ENCODE results near the gene DNAJB5. TPM values are rescaled to one million over a fixed set of nuclear protein-coding genes. Genes with fewer than 3 reads are reported as not detected.

Gene DNAJB5
- total and polyA plus RNA-seq, 9 of the 15 experiments (the other 6 are each of a cell fraction or from before 2014, with no cell fraction given), result 0.15 to 7.4 (median 3.7) TPM

GRCh38 chr9:34984049-34984448 is 5.5 kb upstream of the DNAJB5 start:
- FAIRE-seq (no peak), ATAC-seq (peak; percentile 53; the same call in 2 of the 3 replicates), DNase-seq (ENCODE audit: extremely low read depth in 1 of 4, low spot score in 3 of 4) (peak in 3 of 4 experiments; percentile 27 to 44 (median 42))
- H3K4me2 ChIP-seq (ENCODE audit: insufficient read depth, low read length), result no peak overlapping the region
- 0% methylated on average over 1 of the region's 1 CpG for WGBS (ENCODE audit: insufficient coverage, low coverage, missing lambda C conversion rate)
- no peaks in the 10 kb centered on the region for H3K79me2 ChIP-seq (ENCODE audit: control insufficient read depth, insufficient read depth, low read length)
- TF ChIP-seq, protein P1, sequence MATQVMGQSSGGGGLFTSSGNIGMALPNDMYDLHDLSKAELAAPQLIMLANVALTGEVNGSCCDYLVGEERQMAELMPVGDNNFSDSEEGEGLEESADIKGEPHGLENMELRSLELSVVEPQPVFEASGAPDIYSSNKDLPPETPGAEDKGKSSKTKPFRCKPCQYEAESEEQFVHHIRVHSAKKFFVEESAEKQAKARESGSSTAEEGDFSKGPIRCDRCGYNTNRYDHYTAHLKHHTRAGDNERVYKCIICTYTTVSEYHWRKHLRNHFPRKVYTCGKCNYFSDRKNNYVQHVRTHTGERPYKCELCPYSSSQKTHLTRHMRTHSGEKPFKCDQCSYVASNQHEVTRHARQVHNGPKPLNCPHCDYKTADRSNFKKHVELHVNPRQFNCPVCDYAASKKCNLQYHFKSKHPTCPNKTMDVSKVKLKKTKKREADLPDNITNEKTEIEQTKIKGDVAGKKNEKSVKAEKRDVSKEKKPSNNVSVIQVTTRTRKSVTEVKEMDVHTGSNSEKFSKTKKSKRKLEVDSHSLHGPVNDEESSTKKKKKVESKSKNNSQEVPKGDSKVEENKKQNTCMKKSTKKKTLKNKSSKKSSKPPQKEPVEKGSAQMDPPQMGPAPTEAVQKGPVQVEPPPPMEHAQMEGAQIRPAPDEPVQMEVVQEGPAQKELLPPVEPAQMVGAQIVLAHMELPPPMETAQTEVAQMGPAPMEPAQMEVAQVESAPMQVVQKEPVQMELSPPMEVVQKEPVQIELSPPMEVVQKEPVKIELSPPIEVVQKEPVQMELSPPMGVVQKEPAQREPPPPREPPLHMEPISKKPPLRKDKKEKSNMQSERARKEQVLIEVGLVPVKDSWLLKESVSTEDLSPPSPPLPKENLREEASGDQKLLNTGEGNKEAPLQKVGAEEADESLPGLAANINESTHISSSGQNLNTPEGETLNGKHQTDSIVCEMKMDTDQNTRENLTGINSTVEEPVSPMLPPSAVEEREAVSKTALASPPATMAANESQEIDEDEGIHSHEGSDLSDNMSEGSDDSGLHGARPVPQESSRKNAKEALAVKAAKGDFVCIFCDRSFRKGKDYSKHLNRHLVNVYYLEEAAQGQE (IDR thresholded peaks at IDR 0.05; ENCODE audit: borderline replicate concordance), result peak; percentile 97
- TF ChIP-seq, protein P1 (CRISPR knock-in tag; IDR thresholded peaks at IDR 0.05; ENCODE audit: low read depth), result peak; percentile 87
- TF ChIP-seq CREB3 (tag; conservative IDR thresholded peaks at IDR 0.05; ENCODE audit: low read depth) (no peak), MIER1 (IDR thresholded peaks at IDR 0.05; ENCODE audit: low read depth) (peak; percentile 88), EHMT2 (IDR thresholded peaks at IDR 0.05) (peak; percentile 91), ZZZ3 (IDR thresholded peaks at IDR 0.05) (no peak), TFAP4 (CRISPR knock-in tag; IDR thresholded peaks at IDR 0.05; ENCODE audit: borderline replicate concordance) (0 out of 2 replicates have a peak, but pooled peaks have one; percentile 15), SNRNP70 (optimal IDR thresholded peaks at IDR 0.05; ENCODE audit: low read depth, low read length) (no peak)
- TF ChIP-seq, protein P2, sequence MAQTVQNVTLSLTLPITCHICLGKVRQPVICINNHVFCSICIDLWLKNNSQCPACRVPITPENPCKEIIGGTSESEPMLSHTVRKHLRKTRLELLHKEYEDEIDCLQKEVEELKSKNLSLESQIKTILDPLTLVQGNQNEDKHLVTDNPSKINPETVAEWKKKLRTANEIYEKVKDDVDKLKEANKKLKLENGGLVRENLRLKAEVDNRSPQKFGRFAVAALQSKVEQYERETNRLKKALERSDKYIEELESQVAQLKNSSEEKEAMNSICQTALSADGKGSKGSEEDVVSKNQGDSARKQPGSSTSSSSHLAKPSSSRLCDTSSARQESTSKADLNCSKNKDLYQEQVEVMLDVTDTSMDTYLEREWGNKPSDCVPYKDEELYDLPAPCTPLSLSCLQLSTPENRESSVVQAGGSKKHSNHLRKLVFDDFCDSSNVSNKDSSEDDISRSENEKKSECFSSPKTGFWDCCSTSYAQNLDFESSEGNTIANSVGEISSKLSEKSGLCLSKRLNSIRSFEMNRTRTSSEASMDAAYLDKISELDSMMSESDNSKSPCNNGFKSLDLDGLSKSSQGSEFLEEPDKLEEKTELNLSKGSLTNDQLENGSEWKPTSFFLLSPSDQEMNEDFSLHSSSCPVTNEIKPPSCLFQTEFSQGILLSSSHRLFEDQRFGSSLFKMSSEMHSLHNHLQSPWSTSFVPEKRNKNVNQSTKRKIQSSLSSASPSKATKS (CRISPR knock-in tag; IDR thresholded peaks at IDR 0.05), result no peak
- H3K27me3 ChIP-seq (ENCODE audit: control insufficient read depth in 2 of 2, insufficient read depth in 2 of 2, low read length in 2 of 2), result peaks cover 0 to 28% of the 10 kb centered on the region in 2 experiments; a peak in 2 of 5 replicates
- no TSS peak for BruUV-seq (replicated peaks)
- H3K9ac ChIP-seq (ENCODE audit: insufficient read depth in 1 of 2, low read depth in 2 of 2, low read length in 2 of 2), result no peak overlapping the region
- CTCF ChIA-PET (ENCODE audit: low intra/inter-chr PET ratio), result no interaction called here
- no peaks in the 10 kb centered on the region for H3K36me3 ChIP-seq (ENCODE audit: control insufficient read depth, insufficient read depth, low read length)
- no peak overlapping the region for H3K4me3 ChIP-seq
- intact Hi-C loops (cut with micrococcal nuclease) (no loop called here), in situ Hi-C loops (cut with MboI) (loop anchor here (5.0 kb wide), 1 partner anchor 77 kb away; no protein-coding TSS in a partner anchor)
- H3K9me1 ChIP-seq (ENCODE audit: control insufficient read depth, insufficient read depth, low read length), result no peaks in the 10 kb centered on the region
- no peaks in the 10 kb centered on the region for H3K9me3 ChIP-seq (replicated peaks; ENCODE audit: control insufficient read depth, insufficient read depth, low read depth, low read length)
- peaks cover 6 to 8% of the 10 kb centered on the region in 2 experiments; a peak in 3 of 5 replicates for H3K4me1 ChIP-seq (replicated peaks in 1 of 2; ENCODE audit: control insufficient read depth in 2 of 2, insufficient read depth in 2 of 2, low read length in 2 of 2)
- H4K20me1 ChIP-seq (replicated peaks; ENCODE audit: control insufficient read depth, insufficient read depth, low read length), result no peaks in the 10 kb centered on the region
- no peak overlapping the region for H3K27ac ChIP-seq (ENCODE audit: extremely low read depth, low read depth, low read length)
- no peak overlapping the region for H2AFZ ChIP-seq (ENCODE audit: low read depth, low read length)
- POLR2A ChIA-PET, result no interaction called here
